Naive thymus-derived CD4-positive, alpha-beta T cell (primary cell): Measurements from ENCODE around the gene MROH7. TPM values are rescaled to one million over a fixed set of nuclear protein-coding genes. Genes with fewer than 3 reads are reported as not detected.

ENCODE experiments used
- ATAC-seq: fragments of 150-1000 bp; cut with Tn5 transposase; 2 replicates; pipeline ENCODE4 v1.10.0; 2021; ENCODE audit warnings: mild to moderate bottlenecking, moderate library complexity
- CTCF ChIA-PET: fragments of 350-600 bp; sonication (Branson Sonifier 250); formaldehyde crosslinking; loops from one replicate; lab custom pipeline; 2021; ENCODE audit warnings: antibody characterized with exemption; lab: Charles Lee
- POLR2A ChIA-PET: fragments of 350-600 bp; sonication (Branson Sonifier 250); formaldehyde crosslinking; loops from one replicate; lab custom pipeline; 2021; ENCODE audit warnings: antibody characterized with exemption, inconsistent platforms; lab: Charles Lee
- DNase-seq, 9 donors: peaks; one replicate each; pipeline versions ENCODE4 v3.0.0 to v3.0.0-alpha.2; 2020 to 2022; ENCODE audit warnings: mixed read lengths in 1 of 9
- H3K27ac ChIP-seq: one replicate; pipeline ENCODE4 v1.7.0; 2013; ENCODE audit warnings: mild to moderate bottlenecking, low read depth, low read length, moderate library complexity
- H3K27me3 ChIP-seq, 2 donors: one replicate each; pipeline ENCODE4 v1.7.0; 2013; ENCODE audit warnings: low read length in 2 of 2, mild to moderate bottlenecking in 2 of 2, moderate library complexity in 2 of 2; ENCODE audit not compliant: control insufficient read depth in 2 of 2, insufficient read depth in 2 of 2
- H3K36me3 ChIP-seq, 3 experiments: 1 replicate in 2 of 3; 2 replicates in 1 of 3; pipeline ENCODE4 v1.7.0; 2013; ENCODE audit warnings: low read length in 3 of 3, mild to moderate bottlenecking in 3 of 3, moderate library complexity in 1 of 3; ENCODE audit not compliant: insufficient read depth in 3 of 3, control insufficient read depth in 2 of 3
- H3K4me1 ChIP-seq, 2 donors: one replicate each; pipeline ENCODE4 v1.7.0; 2013; ENCODE audit warnings: low read length in 2 of 2, mild to moderate bottlenecking in 2 of 2, moderate library complexity in 1 of 2; ENCODE audit not compliant: control insufficient read depth in 2 of 2, insufficient read depth in 2 of 2
- H3K4me3 ChIP-seq: 2 replicates; pipeline ENCODE4 v1.7.0; 2013; ENCODE audit warnings: mild to moderate bottlenecking, low read length
- H3K9me3 ChIP-seq, 3 experiments: 1 replicate in 2 of 3; 2 replicates in 1 of 3; pipeline ENCODE4 v1.7.0; 2013; ENCODE audit warnings: low read length in 3 of 3; ENCODE audit not compliant: control insufficient read depth in 2 of 3
- H3K27ac Mint-ChIP-seq, 9 donors: one replicate each; pipeline ENCODE4 v1.8.0; 2020 to 2022; ENCODE audit warnings: mixed read lengths in 9 of 9, mild to moderate bottlenecking in 8 of 9, moderate library complexity in 5 of 9, inconsistent platforms in 2 of 9
- H3K27me3 Mint-ChIP-seq, 5 donors: one replicate each; pipeline ENCODE4 v1.8.0; 2021 to 2022; ENCODE audit warnings: mixed read lengths in 5 of 5, mild to moderate bottlenecking in 1 of 5
- H3K36me3 Mint-ChIP-seq, 5 donors: one replicate each; pipeline ENCODE4 v1.8.0; 2020 to 2022; ENCODE audit warnings: mixed read lengths in 5 of 5, mild to moderate bottlenecking in 3 of 5, inconsistent platforms in 1 of 5
- H3K4me1 Mint-ChIP-seq, 7 donors: one replicate each; pipeline ENCODE4 v1.8.0; 2020 to 2022; ENCODE audit warnings: mixed read lengths in 7 of 7, mild to moderate bottlenecking in 3 of 7, inconsistent platforms in 1 of 7
- H3K4me3 Mint-ChIP-seq, 10 donors: one replicate each; pipeline ENCODE4 v1.8.0; 2020 to 2022; ENCODE audit warnings: mild to moderate bottlenecking in 10 of 10, mixed read lengths in 10 of 10, moderate library complexity in 6 of 10, inconsistent platforms in 2 of 10
- H3K9me3 Mint-ChIP-seq, 11 donors: one replicate each; pipeline ENCODE4 v1.8.0; 2020 to 2022; ENCODE audit warnings: mixed read lengths in 11 of 11, mild to moderate bottlenecking in 4 of 11, inconsistent platforms in 1 of 11, moderate library complexity in 1 of 11
- intact Hi-C, 2 donors: fragments of 100-400 bp; cut with micrococcal nuclease; formaldehyde crosslinking; loops; one replicate each; pipeline ENCODE4 v1.15.1; 2023
- polyA plus RNA-seq, 2 donors: library from polyadenylated mRNA; unstranded; fragments of 300-500 nt; fragmentation: Illumina TruSeq; gene quantifications; one replicate each; pipeline ENCODE4 v1.2.3, GENCODE V29; 2021
- total RNA-seq, 6 experiments: library from RNA in 5 of 6; stranded (reverse) in 5 of 6; gene quantifications; 1 replicate in 5 of 6; 2 replicates in 1 of 6; pipeline ENCODE4 v1.2.3 and lab custom pipeline; 2021 to 2026

The MROH7 gene
- total and polyA plus RNA-seq, 7 experiments from 2014 or later: 0.15 to 1.9 (median 0.33) TPM; not detected in 3

- intact Hi-C loops: no loop called here
- ChIA-PET CTCF (interaction anchor here (0.8 kb wide), 1 partner anchor 467 kb away, joined by 3 read pairs; no protein-coding TSS in a partner anchor), POLR2A (no interaction called here)
- Histone ChIP-seq H3K27me3 (no peaks in the 10 kb centered on the region), H3K36me3 (no peaks in the 10 kb centered on the region), H3K4me1 (no peaks in the 10 kb centered on the region), H3K9me3 (no peaks in the 10 kb centered on the region), H3K4me3 (no peak overlapping the region), H3K27ac (no peak overlapping the region)
- Mint-ChIP-seq H3K36me3 (no peaks in the 10 kb centered on the region), H3K27me3 (peaks cover 0 to 13% (median 7%) of the 10 kb centered on the region in 5 donors), H3K27ac (no peak overlapping the region), H3K4me3 (no peak overlapping the region), H3K4me1 (peaks cover 0 to 2% (median 0%) of the 10 kb centered on the region in 7 donors), H3K9me3 (no peaks in the 10 kb centered on the region)
- ATAC-seq (no peak), DNase-seq (no peak)
Measured at GRCh38 chr1:54703471-54703870, 61.9 kb downstream of the MROH7 start.

DNA sequence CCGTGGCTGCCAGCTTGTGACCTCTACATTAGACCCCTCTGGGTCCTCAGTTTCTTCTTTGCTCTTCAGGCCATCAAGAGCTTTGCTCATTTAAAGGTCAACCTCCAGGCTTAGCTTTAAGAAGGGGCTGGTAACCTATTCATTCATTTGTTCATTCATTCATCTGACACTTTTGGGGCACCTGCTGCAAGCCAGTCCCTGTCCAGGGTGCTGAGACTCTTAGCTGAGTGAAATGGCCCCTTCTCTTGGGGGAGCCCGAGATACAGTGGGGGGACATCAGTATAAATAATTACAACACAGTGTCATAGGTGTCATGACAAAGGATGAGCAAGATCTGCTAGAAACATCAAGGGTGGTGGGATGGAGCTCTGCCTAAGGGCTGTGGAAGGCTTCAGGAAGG is 63.6 kb downstream of the MROH7 start:
- H3K36me3 Mint-ChIP-seq: no peaks in the 10 kb centered on the region
- no peak overlapping the region for H3K4me3 Mint-ChIP-seq
- no peaks in the 10 kb centered on the region for H3K27me3 ChIP-seq
- no peaks in the 10 kb centered on the region for H3K4me1 ChIP-seq
- CTCF ChIA-PET: interaction anchor here (0.7 kb wide), 1 partner anchor 123 kb away, joined by 3 read pairs; no protein-coding TSS in a partner anchor
- H3K27ac ChIP-seq: no peak overlapping the region
- H3K9me3 Mint-ChIP-seq: no peaks in the 10 kb centered on the region
- no peak overlapping the region for H3K27ac Mint-ChIP-seq
- no peak for DNase-seq
- H3K9me3 ChIP-seq: no peaks in the 10 kb centered on the region
- H3K4me1 Mint-ChIP-seq: peaks cover 0 to 2% (median 0%) of the 10 kb centered on the region in 7 donors
- peaks cover 0 to 8% (median 6%) of the 10 kb centered on the region in 5 donors for H3K27me3 Mint-ChIP-seq
- POLR2A ChIA-PET: no interaction called here
- H3K36me3 ChIP-seq: no peaks in the 10 kb centered on the region
- intact Hi-C loops: no loop called here
- no peak overlapping the region for H3K4me3 ChIP-seq
- no peak for ATAC-seq

DNA sequence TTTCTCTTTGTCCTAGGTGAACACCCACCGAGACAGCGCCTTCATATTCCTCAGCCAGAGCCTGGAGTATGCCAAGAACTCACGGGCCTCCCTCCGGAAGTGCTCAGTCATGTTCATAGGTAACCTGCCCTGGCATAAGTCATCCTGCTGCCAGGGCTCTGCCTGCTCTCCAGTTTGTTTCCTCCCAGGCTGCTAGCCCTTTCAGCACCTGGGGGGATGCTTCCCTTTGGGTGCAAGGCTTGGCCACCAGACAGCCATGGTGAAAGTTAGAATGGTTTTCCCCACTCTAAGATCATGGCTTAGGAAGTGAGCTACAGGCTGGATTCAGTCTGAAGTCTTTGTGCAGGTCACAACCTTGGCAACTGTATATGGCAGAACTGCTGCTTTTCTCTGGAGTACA is 64.8 kb downstream of the MROH7 start:
- Mint-ChIP-seq H3K4me3 (no peak overlapping the region), H3K27ac (no peak overlapping the region), H3K9me3 (no peaks in the 10 kb centered on the region), H3K27me3 (peaks cover 0 to 8% (median 6%) of the 10 kb centered on the region in 5 donors), H3K36me3 (no peaks in the 10 kb centered on the region), H3K4me1 (peaks cover 0 to 2% (median 0%) of the 10 kb centered on the region in 7 donors)
- Histone ChIP-seq H3K4me3 (no peak overlapping the region), H3K9me3 (no peaks in the 10 kb centered on the region), H3K4me1 (no peaks in the 10 kb centered on the region), H3K27me3 (no peaks in the 10 kb centered on the region), H3K36me3 (no peaks in the 10 kb centered on the region), H3K27ac (no peak overlapping the region)
- intact Hi-C loops: no loop called here
- DNase-seq (no peak), ATAC-seq (no peak)
- CTCF ChIA-PET: no interaction called here
- POLR2A ChIA-PET: interaction anchor here (0.6 kb wide), 1 partner anchor 311 kb away, joined by 3 read pairs; no protein-coding TSS in a partner anchor

DNA sequence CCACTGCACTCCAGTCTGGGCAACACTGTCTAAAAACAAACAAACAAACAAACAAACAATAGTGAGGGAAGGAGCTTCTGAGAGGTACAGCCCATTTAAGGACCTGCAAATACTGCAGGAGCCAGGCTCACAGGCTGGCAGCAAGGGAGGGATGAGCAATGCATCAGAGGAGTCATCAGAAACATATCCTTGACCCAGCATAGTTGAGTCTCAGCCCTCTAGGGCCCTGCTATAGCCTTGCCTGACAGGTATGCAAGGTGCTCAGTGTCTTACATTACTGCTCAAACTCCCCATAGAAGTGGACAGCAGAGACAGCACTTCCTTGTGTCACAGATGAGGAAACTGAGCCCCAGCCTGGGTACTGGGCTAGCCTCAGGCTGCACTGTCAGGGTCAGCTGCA is 66.8 kb downstream of the MROH7 start:
- H3K4me1 Mint-ChIP-seq: no peaks in the 10 kb centered on the region
- intact Hi-C loops: no loop called here
- no peaks in the 10 kb centered on the region for H3K9me3 Mint-ChIP-seq
- Histone ChIP-seq H3K4me3 (no peak overlapping the region), H3K27ac (no peak overlapping the region), H3K36me3 (no peaks in the 10 kb centered on the region), H3K4me1 (no peaks in the 10 kb centered on the region), H3K9me3 (no peaks in the 10 kb centered on the region), H3K27me3 (no peaks in the 10 kb centered on the region)
- POLR2A ChIA-PET: no interaction called here
- H3K4me3 Mint-ChIP-seq: no peak overlapping the region
- no peaks in the 10 kb centered on the region for H3K36me3 Mint-ChIP-seq
- CTCF ChIA-PET: no interaction called here
- no peak for DNase-seq
- peaks cover 0 to 7% (median 3%) of the 10 kb centered on the region in 5 donors for H3K27me3 Mint-ChIP-seq
- H3K27ac Mint-ChIP-seq: no peak overlapping the region
- ATAC-seq: no peak

GRCh38 chr1:54709547-54710292 is 68.1 kb downstream of the MROH7 start:
- DNase-seq: no peak
- H3K4me3 Mint-ChIP-seq: no peak overlapping the region
- H3K9me3 Mint-ChIP-seq: no peaks in the 10 kb centered on the region
- intact Hi-C loops: no loop called here
- no peaks in the 10 kb centered on the region for H3K36me3 Mint-ChIP-seq
- CTCF ChIA-PET: no interaction called here
- ATAC-seq: no peak
- H3K4me1 Mint-ChIP-seq: peaks cover 0 to 5% (median 0%) of the 10 kb centered on the region in 7 donors
- H3K27me3 ChIP-seq: no peaks in the 10 kb centered on the region
- peaks cover 0 to 7% (median 3%) of the 10 kb centered on the region in 5 donors for H3K27me3 Mint-ChIP-seq
- H3K4me3 ChIP-seq: no peak overlapping the region
- no peaks in the 10 kb centered on the region for H3K9me3 ChIP-seq
- H3K36me3 ChIP-seq: no peaks in the 10 kb centered on the region
- peak overlapping the region in 1 of 9 donors; percentile 62 for H3K27ac Mint-ChIP-seq
- POLR2A ChIA-PET: no interaction called here
- no peaks in the 10 kb centered on the region for H3K4me1 ChIP-seq
- no peak overlapping the region for H3K27ac ChIP-seq

DNA sequence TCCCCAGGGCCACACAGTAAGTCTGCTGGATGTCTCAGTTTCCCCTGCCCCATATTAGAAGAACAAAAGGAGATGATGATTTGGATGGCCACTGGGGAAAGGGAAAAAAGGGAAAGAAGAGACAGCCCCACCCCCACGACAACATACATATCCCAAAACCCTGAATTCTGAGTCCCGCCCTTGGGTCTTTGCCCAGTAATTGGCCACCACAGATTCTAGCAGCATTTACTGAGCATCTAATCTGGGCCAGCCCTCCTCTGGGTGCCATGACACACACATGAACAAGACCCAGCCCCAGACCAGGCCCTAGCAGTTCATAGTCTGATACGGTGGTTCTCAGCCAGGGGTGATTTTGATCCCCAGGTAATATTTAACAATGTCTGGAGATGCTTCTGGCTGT is 68.8 kb downstream of the MROH7 start:
- no peaks in the 10 kb centered on the region for H3K36me3 ChIP-seq
- ChIA-PET POLR2A (no interaction called here), CTCF (no interaction called here)
- H3K27me3 Mint-ChIP-seq: peaks cover 0 to 7% (median 3%) of the 10 kb centered on the region in 5 donors
- DNase-seq (no peak), ATAC-seq (no peak)
- H3K4me1 ChIP-seq: peaks cover 4% of the 10 kb centered on the region in 2 donors
- H3K4me1 Mint-ChIP-seq: peaks cover 4 to 12% (median 6%) of the 10 kb centered on the region in 7 donors
- H3K27me3 ChIP-seq: no peaks in the 10 kb centered on the region
- no peaks in the 10 kb centered on the region for H3K9me3 ChIP-seq
- H3K27ac ChIP-seq: no peak overlapping the region
- H3K36me3 Mint-ChIP-seq: no peaks in the 10 kb centered on the region
- no peak overlapping the region for H3K4me3 Mint-ChIP-seq
- H3K27ac Mint-ChIP-seq: no peak overlapping the region
- intact Hi-C loops: no loop called here
- no peak overlapping the region for H3K4me3 ChIP-seq
- H3K9me3 Mint-ChIP-seq: peaks cover 0 to 1% (median 0%) of the 10 kb centered on the region in 11 donors

- Mint-ChIP-seq H3K4me1 (peaks cover 5 to 13% (median 8%) of the 10 kb centered on the region in 7 donors), H3K9me3 (peaks cover 0 to 2% (median 0%) of the 10 kb centered on the region in 11 donors), H3K36me3 (no peaks in the 10 kb centered on the region), H3K4me3 (no peak overlapping the region), H3K27me3 (peaks cover 0 to 7% (median 3%) of the 10 kb centered on the region in 5 donors), H3K27ac (no peak overlapping the region)
- ChIA-PET POLR2A (no interaction called here), CTCF (no interaction called here)
- Histone ChIP-seq H3K4me3 (no peak overlapping the region), H3K9me3 (no peaks in the 10 kb centered on the region), H3K27me3 (no peaks in the 10 kb centered on the region), H3K36me3 (no peaks in the 10 kb centered on the region), H3K4me1 (peaks cover 4 to 5% of the 10 kb centered on the region in 2 donors), H3K27ac (no peak overlapping the region)
- ATAC-seq: no peak
- DNase-seq: no peak
- intact Hi-C loops: no loop called here
Measured at GRCh38 chr1:54710841-54711240, 69.3 kb downstream of the MROH7 start.
